Measurements from ENCODE around the gene CCDC7. TPM values are rescaled to one million over a fixed set of nuclear protein-coding genes. Genes with fewer than 3 reads are reported as not detected.
"Not testable (repeated sequence)": the region's sequence is repeated elsewhere in the genome, so short reads cannot be mapped to it uniquely, and the experiment has no call there.

Gene CCDC7
- total RNA-seq, 1 donor from 2014 or later, result 12.6 TPM

DNA sequence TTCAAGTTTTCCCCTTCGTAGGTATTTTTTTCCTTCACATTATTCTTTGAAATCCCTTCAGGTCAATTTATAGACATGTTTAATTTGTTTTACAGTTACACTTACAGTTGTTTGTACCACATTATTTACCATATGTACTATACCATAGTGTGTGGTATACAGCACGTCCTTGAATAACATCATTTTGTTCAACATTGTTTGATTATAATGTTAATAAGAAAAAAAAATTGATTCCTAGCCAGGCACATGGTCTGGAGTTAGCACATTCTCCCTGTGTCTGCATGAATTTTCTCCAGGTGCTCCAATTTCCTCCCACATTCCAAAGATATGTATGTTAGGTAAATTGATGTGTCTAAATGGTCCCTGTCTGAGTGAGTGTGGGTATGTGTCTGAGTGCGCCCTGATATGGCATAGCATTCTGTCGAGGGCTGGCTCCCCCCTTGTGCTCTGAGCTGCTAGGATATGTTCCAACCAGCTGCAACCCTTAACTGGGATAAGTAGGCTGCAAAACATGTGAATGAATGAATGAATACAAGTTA, 247.6 kb downstream of the CCDC7 start:
- TF ChIP-seq, protein P1, sequence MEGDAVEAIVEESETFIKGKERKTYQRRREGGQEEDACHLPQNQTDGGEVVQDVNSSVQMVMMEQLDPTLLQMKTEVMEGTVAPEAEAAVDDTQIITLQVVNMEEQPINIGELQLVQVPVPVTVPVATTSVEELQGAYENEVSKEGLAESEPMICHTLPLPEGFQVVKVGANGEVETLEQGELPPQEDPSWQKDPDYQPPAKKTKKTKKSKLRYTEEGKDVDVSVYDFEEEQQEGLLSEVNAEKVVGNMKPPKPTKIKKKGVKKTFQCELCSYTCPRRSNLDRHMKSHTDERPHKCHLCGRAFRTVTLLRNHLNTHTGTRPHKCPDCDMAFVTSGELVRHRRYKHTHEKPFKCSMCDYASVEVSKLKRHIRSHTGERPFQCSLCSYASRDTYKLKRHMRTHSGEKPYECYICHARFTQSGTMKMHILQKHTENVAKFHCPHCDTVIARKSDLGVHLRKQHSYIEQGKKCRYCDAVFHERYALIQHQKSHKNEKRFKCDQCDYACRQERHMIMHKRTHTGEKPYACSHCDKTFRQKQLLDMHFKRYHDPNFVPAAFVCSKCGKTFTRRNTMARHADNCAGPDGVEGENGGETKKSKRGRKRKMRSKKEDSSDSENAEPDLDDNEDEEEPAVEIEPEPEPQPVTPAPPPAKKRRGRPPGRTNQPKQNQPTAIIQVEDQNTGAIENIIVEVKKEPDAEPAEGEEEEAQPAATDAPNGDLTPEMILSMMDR (IDR thresholded peaks at IDR 0.05), result no peak
- no peak for DNase-seq (ENCODE audit: extremely low spot score, unreplicated experiment)
- Mint-ChIP-seq H3K4me1 (ENCODE audit: unreplicated experiment) (no peaks in the 10 kb centered on the region), H3K36me3 (ENCODE audit: unreplicated experiment) (peaks cover 2% of the 10 kb centered on the region), H3K27me3 (ENCODE audit: unreplicated experiment) (no peaks in the 10 kb centered on the region), H3K9me3 (ENCODE audit: unreplicated experiment) (peaks cover 9% of the 10 kb centered on the region), H3K27ac (ENCODE audit: unreplicated experiment) (no peak overlapping the region), H3K4me3 (ENCODE audit: unreplicated experiment) (no peak overlapping the region)

DNA sequence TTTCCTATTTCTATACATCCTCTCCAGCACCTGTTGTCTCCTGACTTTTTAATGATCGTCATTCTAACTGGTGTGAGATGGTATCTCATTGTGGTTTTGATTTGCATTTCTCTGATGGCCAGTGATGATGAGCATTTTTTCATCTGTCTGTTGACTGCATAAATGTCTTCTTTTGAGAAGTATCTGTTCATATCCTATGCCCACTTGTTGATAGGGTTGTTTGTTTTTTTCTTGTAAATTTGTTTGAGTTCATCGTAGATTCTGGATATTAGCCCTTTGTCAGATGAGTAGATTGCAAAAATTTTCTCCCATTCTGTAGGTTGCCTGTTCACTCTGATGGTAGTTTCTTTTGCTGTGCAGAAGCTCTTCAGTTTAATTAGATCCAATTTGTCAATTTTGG, 253.7 kb downstream of the CCDC7 start:
- H3K4me3 Mint-ChIP-seq (ENCODE audit: unreplicated experiment); H3K4me1 Mint-ChIP-seq (ENCODE audit: unreplicated experiment); H3K27ac Mint-ChIP-seq (ENCODE audit: unreplicated experiment); H3K27me3 Mint-ChIP-seq (ENCODE audit: unreplicated experiment); H3K36me3 Mint-ChIP-seq (ENCODE audit: unreplicated experiment); DNase-seq (ENCODE audit: extremely low spot score, unreplicated experiment): not testable (repeated sequence)
- H3K9me3 Mint-ChIP-seq (ENCODE audit: unreplicated experiment), result peaks cover 30% of the 10 kb centered on the region

DNA sequence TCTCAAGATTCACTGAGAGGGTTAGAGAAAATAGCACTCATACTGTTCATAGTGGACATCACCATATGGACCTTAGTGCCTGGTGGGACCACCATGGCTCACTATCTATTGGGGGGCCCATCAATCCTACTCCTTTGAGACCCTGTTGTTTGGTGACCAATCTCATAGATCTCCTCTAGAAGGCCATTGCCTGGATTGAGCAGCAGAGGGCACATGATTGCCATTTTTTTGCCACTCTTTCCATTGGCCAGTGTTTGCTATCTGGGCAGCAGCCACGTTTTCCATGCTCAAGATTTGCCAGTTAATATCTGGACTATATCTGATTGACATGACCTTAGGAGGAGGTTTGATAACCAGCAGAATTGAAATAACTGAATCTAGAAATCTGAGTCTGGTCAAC, 267.6 kb downstream of the CCDC7 start:
- H3K27ac Mint-ChIP-seq (ENCODE audit: unreplicated experiment), result no peak overlapping the region
- no peaks in the 10 kb centered on the region for H3K27me3 Mint-ChIP-seq (ENCODE audit: unreplicated experiment)
- no peak overlapping the region for H3K4me3 Mint-ChIP-seq (ENCODE audit: unreplicated experiment)
- H3K36me3 Mint-ChIP-seq (ENCODE audit: unreplicated experiment), result peaks cover 8% of the 10 kb centered on the region
- no peak for DNase-seq (ENCODE audit: extremely low spot score, unreplicated experiment)
- H3K4me1 Mint-ChIP-seq (ENCODE audit: unreplicated experiment), result no peaks in the 10 kb centered on the region
- peaks cover 35% of the 10 kb centered on the region for H3K9me3 Mint-ChIP-seq (ENCODE audit: unreplicated experiment)
- TF ChIP-seq, protein P1 (IDR thresholded peaks at IDR 0.05), result no peak

DNA sequence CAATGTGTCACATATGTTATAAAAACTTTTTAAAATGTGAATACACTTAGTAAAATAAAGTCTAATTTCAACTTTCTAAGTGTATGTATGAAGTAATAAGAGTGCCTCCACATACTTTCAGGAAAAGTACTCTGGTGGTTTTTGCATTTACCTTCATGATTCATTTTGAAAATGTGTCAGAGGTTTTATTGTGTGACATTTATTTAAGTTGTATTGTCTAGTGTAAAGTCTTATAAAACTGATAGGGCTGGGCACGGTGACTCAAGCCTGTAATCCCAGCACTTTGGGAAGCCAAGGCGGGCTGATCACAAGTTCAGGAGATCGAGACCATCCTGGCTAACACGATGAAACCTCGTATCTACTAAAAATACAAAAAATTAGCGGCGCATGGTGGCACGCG, 285.6 kb downstream of the CCDC7 start:
- no peaks in the 10 kb centered on the region for H3K4me1 Mint-ChIP-seq (ENCODE audit: unreplicated experiment)
- no peak overlapping the region for H3K4me3 Mint-ChIP-seq (ENCODE audit: unreplicated experiment)
- no peak overlapping the region for H3K27ac Mint-ChIP-seq (ENCODE audit: unreplicated experiment)
- no peaks in the 10 kb centered on the region for H3K27me3 Mint-ChIP-seq (ENCODE audit: unreplicated experiment)
- H3K36me3 Mint-ChIP-seq (ENCODE audit: unreplicated experiment), result peaks cover 3% of the 10 kb centered on the region
- H3K9me3 Mint-ChIP-seq (ENCODE audit: unreplicated experiment), result peaks cover under 1% of the 10 kb centered on the region
- DNase-seq (ENCODE audit: extremely low spot score, unreplicated experiment), result no peak
- TF ChIP-seq, protein P1 (IDR thresholded peaks at IDR 0.05), result no peak

DNA sequence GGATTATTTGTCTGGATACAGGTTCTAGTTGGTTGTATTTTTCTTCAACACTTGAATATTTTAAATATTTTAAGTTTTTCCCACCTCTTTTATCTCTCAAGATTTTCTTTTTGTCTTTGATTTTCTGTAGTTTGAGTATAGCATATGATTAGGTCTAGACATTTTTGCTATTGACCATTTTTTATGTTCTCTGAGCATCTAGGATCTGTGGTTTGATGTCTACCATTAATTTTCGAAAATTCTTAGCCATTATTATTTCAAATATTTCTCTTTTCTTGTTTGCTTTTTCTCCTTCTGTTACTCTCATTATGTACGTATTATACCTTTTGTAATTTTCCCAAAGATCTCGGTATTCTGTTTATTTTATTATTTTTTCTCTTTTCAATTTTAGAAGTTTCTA, 293.0 kb downstream of the CCDC7 start:
- Mint-ChIP-seq H3K27me3 (ENCODE audit: unreplicated experiment) (no peaks in the 10 kb centered on the region), H3K27ac (ENCODE audit: unreplicated experiment) (no peak overlapping the region), H3K9me3 (ENCODE audit: unreplicated experiment) (peaks cover 14% of the 10 kb centered on the region), H3K4me1 (ENCODE audit: unreplicated experiment) (no peaks in the 10 kb centered on the region), H3K36me3 (ENCODE audit: unreplicated experiment) (peaks cover 20% of the 10 kb centered on the region), H3K4me3 (ENCODE audit: unreplicated experiment) (no peak overlapping the region)
- TF ChIP-seq, protein P1 (IDR thresholded peaks at IDR 0.05), result no peak
- DNase-seq (ENCODE audit: extremely low spot score, unreplicated experiment), result no peak

DNA sequence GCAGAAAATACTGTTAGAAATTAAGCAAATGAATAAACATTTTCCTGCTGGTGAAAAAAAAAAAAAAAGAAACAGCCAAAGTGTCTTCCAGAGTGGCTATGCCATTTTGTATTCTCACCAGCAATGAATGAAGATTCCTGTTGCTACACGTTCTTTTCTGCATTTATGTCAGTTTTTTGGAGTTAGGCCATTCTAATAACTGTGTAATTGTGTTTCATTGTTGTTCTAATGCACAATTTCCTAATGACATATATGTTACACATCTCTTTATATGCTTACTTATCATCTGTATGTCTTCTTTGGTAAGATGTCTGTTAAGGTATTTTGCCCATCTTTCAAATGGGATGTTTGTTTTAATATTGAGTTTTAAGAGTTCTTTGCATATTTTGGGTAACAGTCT, 298.4 kb downstream of the CCDC7 start:
- Mint-ChIP-seq H3K9me3 (ENCODE audit: unreplicated experiment) (peaks cover 13% of the 10 kb centered on the region), H3K4me1 (ENCODE audit: unreplicated experiment) (no peaks in the 10 kb centered on the region)

More for the DNA sequence above, 298.4 kb downstream of the CCDC7 start:
- TF ChIP-seq, protein P1 (IDR thresholded peaks at IDR 0.05), result no peak
- Mint-ChIP-seq H3K4me3 (ENCODE audit: unreplicated experiment) (no peak overlapping the region), H3K27ac (ENCODE audit: unreplicated experiment) (no peak overlapping the region), H3K36me3 (ENCODE audit: unreplicated experiment) (peaks cover 17% of the 10 kb centered on the region), H3K27me3 (ENCODE audit: unreplicated experiment) (no peaks in the 10 kb centered on the region)
- no peak for DNase-seq (ENCODE audit: extremely low spot score, unreplicated experiment)
